ENCODE measurements around the gene TPRKB.

- TF ChIP-seq CTCF (IDR thresholded peaks at IDR 0.05) (no peak), POLR2A (IDR thresholded peaks at IDR 0.05) (no peak)
Observed at GRCh38 chr2:73705091-73705490, 32.1 kb downstream of the TPRKB start.

Measured in testis (tissue), 2 donors.